Stimulated activated naive CD4-positive, alpha-beta T cell treated with Interleukin-2 at 50 U/mL for 16 hours (primary cell): ENCODE data around the gene POLR1A.
A peak's percentile ranks its signal among the peaks of the same experiment; 100 is the strongest.

Experiments used
- DNase-seq: peaks from one replicate; lab custom pipeline; 2025; lab: John Stamatoyannopoulos, UW

POLR1A gene

GRCh38 chr2:86064006-86064405, 41.7 kb downstream of the POLR1A start:
- DNase-seq, result no peak

DNA sequence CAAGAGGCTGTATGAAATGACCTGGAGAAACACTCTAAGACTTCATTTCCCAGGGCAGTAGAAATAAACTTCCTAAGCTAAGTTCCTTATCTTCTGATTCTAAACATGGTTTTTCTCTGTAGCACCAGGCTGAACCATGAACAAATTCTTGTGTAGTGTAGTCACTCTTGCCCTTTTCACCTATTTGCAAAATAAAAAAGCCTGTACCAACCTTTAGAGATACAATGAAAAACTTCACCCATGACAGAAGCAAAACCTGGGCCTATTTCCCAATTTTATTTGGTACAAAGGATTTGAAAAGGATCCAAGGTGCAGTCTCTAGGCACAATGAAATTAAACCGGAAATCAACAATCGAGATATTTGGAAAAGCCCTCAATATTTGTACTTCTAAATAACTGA, 43.6 kb downstream of the POLR1A start:
- no peak for DNase-seq

GRCh38 chr2:86056590-86057331, 48.9 kb downstream of the POLR1A start:
- DNase-seq, result no peak

DNA sequence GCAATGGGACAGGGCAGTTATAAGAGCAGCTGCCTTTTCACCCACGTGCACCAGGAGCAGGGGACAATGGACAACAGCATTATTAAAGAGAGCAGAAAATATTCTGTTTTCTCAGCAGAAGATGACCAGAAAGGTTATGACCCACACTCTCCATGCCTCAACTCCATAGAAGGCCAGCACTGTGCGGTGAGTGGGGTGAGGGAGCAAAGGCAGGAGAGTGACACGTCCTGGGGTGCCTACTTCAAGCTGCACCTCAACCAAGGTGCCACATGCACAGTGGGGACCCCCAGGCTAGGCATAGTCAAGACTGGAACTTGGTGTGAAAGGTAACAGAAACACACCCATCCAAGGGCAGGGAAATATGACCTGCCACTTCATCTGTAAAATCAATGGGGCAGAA, 50.4 kb downstream of the POLR1A start:
- DNase-seq, result no peak

- DNase-seq, result no peak
Measured at GRCh38 chr2:86054535-86055082, 51.1 kb downstream of the POLR1A start.

- no peak for DNase-seq
Measured at GRCh38 chr2:86053166-86053565, 52.5 kb downstream of the POLR1A start.

DNA sequence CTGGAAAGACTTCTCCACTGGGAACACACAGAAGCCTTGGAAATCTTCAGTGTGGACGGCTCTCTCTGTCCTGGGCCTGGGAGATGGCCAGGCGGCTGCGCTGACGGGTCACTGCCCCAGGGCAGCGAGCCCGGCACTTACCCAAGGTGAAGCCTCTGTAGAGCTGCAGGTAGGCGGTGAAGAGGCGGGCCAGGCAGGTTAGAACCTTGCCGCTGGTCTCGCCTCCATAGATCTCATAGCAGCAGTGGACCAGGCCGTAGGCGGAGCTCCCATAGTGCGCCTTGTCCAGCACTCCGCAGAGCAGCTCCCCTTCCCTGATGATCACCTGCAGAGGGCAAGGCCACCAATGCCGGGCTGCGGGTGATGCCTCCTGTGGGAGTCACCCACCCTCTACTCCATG, 53.0 kb downstream of the POLR1A start:
- no peak for DNase-seq

DNA sequence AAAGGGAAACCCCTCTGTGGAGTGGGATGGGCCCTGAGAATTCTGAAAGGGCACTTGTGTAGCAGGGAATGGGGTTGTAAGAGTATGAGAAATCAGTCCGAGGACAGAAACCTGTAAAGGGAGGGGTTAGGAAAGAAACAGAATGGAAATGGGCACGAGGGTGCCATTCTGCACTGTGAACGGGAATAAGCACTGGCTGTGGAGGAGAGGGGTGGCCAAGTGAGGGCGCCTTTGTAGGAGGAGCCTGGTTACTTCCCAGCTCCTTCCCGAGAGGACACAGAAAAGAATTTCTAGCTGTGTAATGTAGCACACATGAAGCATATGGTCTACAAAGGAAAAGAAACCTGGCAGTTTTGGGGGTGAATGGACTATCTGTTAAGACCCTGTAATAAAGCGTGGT, 53.4 kb downstream of the POLR1A start:
- DNase-seq, result no peak

GRCh38 chr2:86050301-86050700, 55.4 kb downstream of the POLR1A start:
- no peak for DNase-seq

DNA sequence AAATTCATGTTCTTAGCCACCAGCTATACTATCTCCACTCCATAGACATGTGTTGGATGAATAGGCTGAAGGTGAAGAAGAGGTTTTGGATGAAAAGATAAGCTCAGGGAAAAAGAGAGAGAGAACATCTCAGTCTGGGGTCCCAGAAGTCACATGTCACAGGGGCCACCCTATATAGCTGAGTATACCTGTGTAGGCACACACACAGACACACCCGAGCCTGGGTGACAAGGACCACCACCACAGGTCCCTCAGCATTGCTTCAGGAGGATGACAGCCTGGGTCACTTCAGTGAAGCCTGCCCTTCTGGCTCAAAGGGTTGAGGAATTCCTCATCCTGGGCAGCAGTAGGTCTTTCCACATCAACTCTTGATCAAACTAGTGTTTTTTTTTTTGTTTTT, 56.2 kb downstream of the POLR1A start:
- no peak for DNase-seq

DNA sequence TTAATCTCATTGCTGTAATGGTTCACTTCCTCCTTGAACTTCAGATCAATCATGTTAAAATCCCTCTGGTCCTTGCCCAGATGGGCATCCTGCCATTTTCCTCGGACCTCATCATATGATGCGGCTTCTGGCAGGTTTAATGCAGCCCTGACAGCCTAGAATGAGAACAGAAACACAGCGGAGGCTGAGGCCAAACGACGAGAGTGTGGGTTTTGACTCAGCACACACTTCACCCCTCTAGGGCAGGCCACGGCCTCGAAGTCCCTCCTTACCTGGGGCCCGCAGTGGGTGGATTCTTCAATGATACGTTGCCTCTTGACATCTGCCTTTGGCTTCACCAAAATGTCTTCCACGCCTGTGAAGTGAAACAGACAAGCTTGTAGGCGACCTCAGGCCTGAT, 56.8 kb downstream of the POLR1A start:
- no peak for DNase-seq

- no peak for DNase-seq
Measured at GRCh38 chr2:86048383-86048701, 57.3 kb downstream of the POLR1A start.

DNA sequence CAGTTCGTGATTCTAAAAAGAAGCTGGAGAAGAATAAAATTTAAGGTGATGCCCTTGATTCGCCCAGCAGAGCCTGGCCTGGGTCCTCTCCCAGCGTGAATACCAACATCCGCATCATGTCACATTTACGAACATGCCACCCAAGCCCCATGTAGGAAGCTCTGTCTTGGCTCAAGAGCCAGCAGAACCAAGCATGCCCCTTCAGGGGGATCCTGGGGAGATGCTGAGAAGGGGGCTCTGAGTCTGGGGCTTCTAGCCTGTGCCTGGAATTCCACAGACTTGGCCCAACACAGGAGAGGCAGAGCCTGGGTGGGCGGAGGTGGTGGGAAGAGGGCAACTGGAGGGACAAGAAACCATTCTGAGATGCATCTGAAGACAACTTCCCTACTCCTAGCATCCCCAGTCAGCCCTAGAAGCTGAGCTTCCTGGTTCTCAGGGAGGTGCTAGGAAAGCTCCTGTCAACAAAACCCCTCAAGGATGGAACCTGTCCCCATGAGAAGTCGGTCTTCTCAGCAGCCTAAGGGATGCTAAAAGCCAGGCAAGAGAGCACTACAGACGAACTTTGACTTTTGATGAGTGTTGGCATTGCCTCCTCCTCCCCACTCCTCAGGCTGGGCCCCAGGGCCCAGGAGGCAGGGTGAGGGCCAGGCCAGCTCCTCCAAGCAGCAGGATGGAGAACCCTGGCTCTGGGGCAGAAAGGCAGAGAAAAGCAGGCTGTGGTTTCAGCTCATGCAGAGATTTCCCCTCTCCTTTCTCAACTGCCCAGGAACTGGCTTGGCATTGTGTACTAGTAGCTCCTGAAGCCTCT, 57.9 kb downstream of the POLR1A start:
- no peak for DNase-seq

DNA sequence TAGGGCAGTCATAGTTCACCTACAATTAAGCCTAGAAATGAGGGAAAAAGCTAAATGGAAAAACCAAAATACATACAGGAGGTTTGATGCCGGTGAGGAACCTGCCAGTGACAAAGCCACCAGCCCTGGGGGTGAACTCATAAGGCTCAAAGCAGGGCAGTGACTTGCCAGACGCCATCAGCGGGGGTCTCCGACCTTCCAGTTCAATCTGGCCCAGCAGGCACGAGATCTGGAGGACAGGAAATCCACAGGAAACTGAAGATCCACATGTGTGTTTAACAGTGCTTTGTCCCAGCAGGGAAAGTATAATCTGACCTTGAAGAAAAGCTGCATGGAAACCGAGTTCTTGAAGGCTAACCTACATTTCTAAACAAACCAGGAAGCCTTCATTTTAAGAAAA, 60.1 kb downstream of the POLR1A start:
- no peak for DNase-seq

GRCh38 chr2:86044614-86045013, 61.1 kb downstream of the POLR1A start:
- no peak for DNase-seq

DNA sequence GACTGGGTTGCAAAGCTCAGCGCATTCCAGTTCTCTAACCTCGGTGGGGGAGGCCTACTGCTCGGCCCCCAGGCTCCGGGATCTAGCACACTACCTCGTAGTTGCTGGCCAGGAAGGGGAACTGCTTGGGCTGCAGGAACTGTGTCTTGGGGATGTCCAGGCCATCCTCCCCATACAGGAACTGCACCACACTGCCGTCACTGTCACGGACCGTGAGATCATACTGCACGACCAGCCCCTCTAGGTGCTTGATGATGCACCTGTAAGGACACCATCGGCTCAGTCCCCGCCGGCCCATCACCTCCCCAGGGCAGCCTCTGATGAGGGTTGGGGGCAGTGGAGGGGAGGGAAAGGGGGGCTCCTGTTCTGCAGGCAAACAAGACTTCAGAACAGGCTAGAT, 61.6 kb downstream of the POLR1A start:
- DNase-seq, result no peak

DNA sequence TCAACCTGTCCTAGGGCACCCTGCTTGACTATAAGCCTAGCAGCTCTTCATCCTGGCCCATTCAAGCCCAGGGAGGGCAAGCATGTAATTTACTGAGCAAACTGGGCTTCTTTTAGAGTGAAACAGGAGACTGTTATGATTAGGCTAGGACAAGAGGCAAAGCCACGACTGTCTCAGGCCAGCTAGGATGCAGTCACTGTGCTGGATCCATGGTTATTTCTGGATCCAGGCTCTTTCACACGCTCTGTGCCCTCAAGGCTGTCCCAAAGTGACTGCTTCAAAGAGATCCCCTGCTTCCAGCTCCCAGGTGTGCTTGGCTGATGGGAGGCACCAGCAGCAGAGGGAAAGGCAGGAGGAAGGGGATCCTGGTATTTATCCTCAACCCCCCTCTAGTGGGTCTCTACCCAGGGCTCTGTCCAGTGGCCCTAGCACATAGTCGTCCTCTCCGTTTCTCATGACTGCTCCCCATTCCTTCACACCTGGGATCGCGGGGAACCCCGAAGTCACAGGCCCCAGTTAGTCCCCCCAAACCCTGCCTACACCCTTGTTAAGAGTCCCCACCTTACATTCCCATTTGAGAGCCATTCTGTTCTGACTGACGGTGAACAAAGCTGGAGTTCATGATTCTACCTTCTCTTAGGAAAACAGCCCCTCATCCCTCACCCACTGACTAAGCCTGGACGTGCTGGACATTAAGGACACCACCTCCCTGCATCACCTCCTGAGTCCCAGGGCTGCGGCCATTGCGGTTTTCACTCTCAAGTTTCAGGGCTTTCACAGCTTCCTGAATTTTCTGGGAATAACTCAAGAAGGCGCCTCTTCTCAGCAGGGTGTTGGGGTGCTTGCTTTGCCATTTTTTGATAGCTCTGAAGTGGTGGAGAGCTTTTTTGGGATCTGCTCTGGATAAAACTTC, 63.2 kb downstream of the POLR1A start:
- DNase-seq, result no peak

GRCh38 chr2:86039963-86040655, 65.6 kb downstream of the POLR1A start:
- DNase-seq, result no peak

DNA sequence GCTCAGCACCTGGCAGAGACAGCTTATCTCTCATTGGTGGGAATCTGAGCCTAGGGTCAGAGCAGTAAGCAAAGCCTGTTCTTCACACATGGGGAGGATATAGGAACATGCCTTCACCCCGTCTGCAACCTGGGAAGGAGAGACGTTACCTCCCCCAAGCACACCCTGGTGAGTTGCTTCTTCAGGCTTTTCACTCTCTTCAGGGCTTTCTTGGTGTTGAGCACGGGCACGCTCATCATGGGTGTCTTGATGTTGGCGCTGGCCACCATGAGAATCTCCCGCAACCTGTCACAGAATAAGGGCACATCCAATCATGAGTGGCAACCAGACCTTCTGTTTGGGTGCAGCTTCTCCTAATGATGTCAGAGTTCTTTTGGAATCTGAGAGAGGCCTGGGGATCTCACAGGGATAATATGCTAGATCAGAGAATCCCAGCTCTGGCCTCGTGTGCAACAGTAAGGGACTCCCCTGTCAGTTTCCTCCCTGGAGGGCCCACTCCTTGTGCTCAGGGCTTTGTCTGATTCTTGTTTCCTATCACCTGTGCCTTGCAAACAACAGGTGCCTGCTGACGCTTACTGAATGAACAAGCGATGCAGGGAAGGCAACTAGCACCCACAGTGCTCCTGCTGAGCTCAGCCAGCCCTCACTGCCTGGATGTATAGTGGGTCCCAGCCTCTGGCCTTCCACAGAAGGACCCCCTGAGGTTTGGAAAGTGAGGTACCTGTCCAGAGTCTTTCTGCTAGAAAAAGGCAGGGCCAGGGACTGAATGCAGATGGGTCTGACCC, 66.3 kb downstream of the POLR1A start:
- DNase-seq, result no peak

DNA sequence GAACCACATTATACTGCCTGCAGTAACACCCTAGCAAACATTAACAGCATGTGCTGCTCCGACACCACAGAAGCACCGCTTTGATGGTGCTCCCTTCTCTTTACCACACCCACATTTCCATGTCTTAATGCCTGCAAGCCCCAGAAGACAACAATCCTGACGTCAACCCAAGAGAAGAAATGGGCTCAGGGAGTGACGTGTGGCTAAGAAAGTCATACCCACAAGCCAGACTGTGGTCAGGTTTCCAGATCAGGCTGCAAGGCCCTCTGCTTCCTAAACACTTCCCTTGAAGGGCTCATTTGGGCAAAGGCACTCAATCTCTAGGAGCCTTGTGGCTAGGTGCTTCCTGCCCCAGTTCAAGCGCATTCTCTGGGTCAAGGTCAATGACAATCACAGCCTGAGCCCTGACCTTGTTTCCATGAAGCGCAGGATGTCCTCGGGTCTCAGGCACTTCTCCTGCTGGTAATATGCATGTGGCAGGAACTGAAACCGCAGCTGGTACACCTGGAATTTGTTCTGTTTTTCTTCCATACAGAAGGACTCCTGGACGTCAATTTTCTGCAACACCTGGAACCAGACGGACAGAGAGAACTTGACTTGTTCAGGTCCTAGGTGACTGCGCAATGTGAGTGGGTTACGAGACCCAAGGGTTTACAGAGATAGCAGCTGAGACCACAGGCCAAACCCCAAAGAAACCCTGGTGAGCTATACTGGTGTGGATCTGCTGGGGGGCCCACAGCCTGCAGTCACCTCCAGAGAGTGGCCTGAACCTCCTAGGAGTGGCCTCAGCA, 67.2 kb downstream of the POLR1A start:
- DNase-seq, result peak; percentile 61
